ENCODE measurements around the gene MRPL3.
"Not testable (repeated sequence)": the region's sequence is repeated elsewhere in the genome, so short reads cannot be mapped to it uniquely, and the experiment has no call there.

The MRPL3 gene

GRCh38 chr3:131494706-131495105 is 8.1 kb downstream of the MRPL3 start:
- H3K27me3 ChIP-seq (ENCODE audit: insufficient read depth, low read length): no peaks in the 10 kb centered on the region
- WGBS: no CpG with 5 or more reads among the region's 1 CpG
- no peaks in the 10 kb centered on the region; the same call in 1 of the 2 replicates for H3K4me1 ChIP-seq (ENCODE audit: insufficient read depth, low read length)
- H3K36me3 ChIP-seq (ENCODE audit: insufficient read depth, low read length): peaks cover 98% of the 10 kb centered on the region
- H3K4me3 ChIP-seq (ENCODE audit: low read length): no peak overlapping the region
- H3K27ac ChIP-seq (ENCODE audit: low read depth, low read length): no peak overlapping the region
- H3K9me3 ChIP-seq (ENCODE audit: insufficient read depth, low read depth, low read length): no peaks in the 10 kb centered on the region
- no peak overlapping the region; the same call in 1 of the 2 replicates for H3K9ac ChIP-seq (ENCODE audit: low read depth, low read length)

GRCh38 chr3:131491775-131492174 is 11.0 kb downstream of the MRPL3 start:
- Histone ChIP-seq H3K4me1 (ENCODE audit: insufficient read depth, low read length) (no peaks in the 10 kb centered on the region; the same call in 1 of the 2 replicates), H3K9me3 (ENCODE audit: insufficient read depth, low read depth, low read length) (no peaks in the 10 kb centered on the region), H3K4me3 (ENCODE audit: low read length) (no peak overlapping the region), H3K27ac (ENCODE audit: low read depth, low read length) (no peak overlapping the region), H3K36me3 (ENCODE audit: insufficient read depth, low read length) (peaks cover 98% of the 10 kb centered on the region), H3K9ac (ENCODE audit: low read depth, low read length) (no peak overlapping the region), H3K27me3 (ENCODE audit: insufficient read depth, low read length) (no peaks in the 10 kb centered on the region)
- 96% methylated on average over 2 of the region's 2 CpGs for WGBS

- 88% methylated on average over 2 of the region's 2 CpGs for WGBS
These were observed 11.7 kb downstream of the MRPL3 start for GRCh38 chr3:131491084-131491483.

GRCh38 chr3:131486545-131486944 is 16.2 kb downstream of the MRPL3 start:
- not testable (repeated sequence) for H3K27ac ChIP-seq (ENCODE audit: low read depth, low read length); H3K27me3 ChIP-seq (ENCODE audit: insufficient read depth, low read length); H3K4me3 ChIP-seq (ENCODE audit: low read length); H3K9me3 ChIP-seq (ENCODE audit: insufficient read depth, low read depth, low read length); H3K9ac ChIP-seq (ENCODE audit: low read depth, low read length); H3K4me1 ChIP-seq (ENCODE audit: insufficient read depth, low read length)
- 100% methylated on average over 2 of the region's 3 CpGs for WGBS
- peaks cover 85% of the 10 kb centered on the region for H3K36me3 ChIP-seq (ENCODE audit: insufficient read depth, low read length)

More at GRCh38 chr3:131491084-131491483, 11.7 kb downstream of the MRPL3 start:
- H3K4me3 ChIP-seq (ENCODE audit: low read length): no peak overlapping the region
- peaks cover 92% of the 10 kb centered on the region for H3K36me3 ChIP-seq (ENCODE audit: insufficient read depth, low read length)
- H3K27me3 ChIP-seq (ENCODE audit: insufficient read depth, low read length): no peaks in the 10 kb centered on the region
- H3K4me1 ChIP-seq (ENCODE audit: insufficient read depth, low read length): no peaks in the 10 kb centered on the region; the same call in 1 of the 2 replicates
- H3K9me3 ChIP-seq (ENCODE audit: insufficient read depth, low read depth, low read length): no peaks in the 10 kb centered on the region
- no peak overlapping the region for H3K27ac ChIP-seq (ENCODE audit: low read depth, low read length)
- H3K9ac ChIP-seq (ENCODE audit: low read depth, low read length): no peak overlapping the region

- H3K4me3 ChIP-seq (ENCODE audit: low read length): no peak overlapping the region
- no peaks in the 10 kb centered on the region for H3K4me1 ChIP-seq (ENCODE audit: insufficient read depth, low read length)
- no peak overlapping the region for H3K9ac ChIP-seq (ENCODE audit: low read depth, low read length)
- WGBS: no CpG with 5 or more reads among the region's 1 CpG
- peaks cover 85% of the 10 kb centered on the region for H3K36me3 ChIP-seq (ENCODE audit: insufficient read depth, low read length)
- H3K27me3 ChIP-seq (ENCODE audit: insufficient read depth, low read length): no peaks in the 10 kb centered on the region
- H3K9me3 ChIP-seq (ENCODE audit: insufficient read depth, low read depth, low read length): no peaks in the 10 kb centered on the region
- H3K27ac ChIP-seq (ENCODE audit: low read depth, low read length): peak overlapping the region; percentile 22; the same call in 1 of the 2 replicates
These were observed 17.7 kb downstream of the MRPL3 start for GRCh38 chr3:131485119-131485518.

GRCh38 chr3:131484496-131485111 is 18.2 kb downstream of the MRPL3 start:
- H3K9ac ChIP-seq (ENCODE audit: low read depth, low read length): no peak overlapping the region
- 91% methylated on average over 3 of the region's 4 CpGs for WGBS
- peak overlapping the region; percentile 22; the same call in 1 of the 2 replicates for H3K27ac ChIP-seq (ENCODE audit: low read depth, low read length)
- H3K36me3 ChIP-seq (ENCODE audit: insufficient read depth, low read length): peaks cover 85% of the 10 kb centered on the region
- H3K4me3 ChIP-seq (ENCODE audit: low read length): no peak overlapping the region
- H3K4me1 ChIP-seq (ENCODE audit: insufficient read depth, low read length): no peaks in the 10 kb centered on the region
- H3K27me3 ChIP-seq (ENCODE audit: insufficient read depth, low read length): no peaks in the 10 kb centered on the region
- no peaks in the 10 kb centered on the region for H3K9me3 ChIP-seq (ENCODE audit: insufficient read depth, low read depth, low read length)

- H3K9ac ChIP-seq (ENCODE audit: low read depth, low read length): no peak overlapping the region
- no peak overlapping the region for H3K4me3 ChIP-seq (ENCODE audit: low read length)
- H3K27ac ChIP-seq (ENCODE audit: low read depth, low read length): no peak overlapping the region
- H3K9me3 ChIP-seq (ENCODE audit: insufficient read depth, low read depth, low read length): no peaks in the 10 kb centered on the region
- H3K36me3 ChIP-seq (ENCODE audit: insufficient read depth, low read length): peaks cover 75% of the 10 kb centered on the region
- 97% methylated on average over 2 of the region's 2 CpGs for WGBS
- H3K4me1 ChIP-seq (ENCODE audit: insufficient read depth, low read length): no peaks in the 10 kb centered on the region
- no peaks in the 10 kb centered on the region for H3K27me3 ChIP-seq (ENCODE audit: insufficient read depth, low read length)
These were observed 22.7 kb downstream of the MRPL3 start for GRCh38 chr3:131480116-131480515.

- H3K9me3 ChIP-seq (ENCODE audit: insufficient read depth, low read depth, low read length): no peaks in the 10 kb centered on the region
- H3K27me3 ChIP-seq (ENCODE audit: insufficient read depth, low read length): no peaks in the 10 kb centered on the region
- no peak overlapping the region for H3K4me3 ChIP-seq (ENCODE audit: low read length)
- no peak overlapping the region for H3K9ac ChIP-seq (ENCODE audit: low read depth, low read length)
- no peaks in the 10 kb centered on the region; the same call in 1 of the 2 replicates for H3K4me1 ChIP-seq (ENCODE audit: insufficient read depth, low read length)
- no peak overlapping the region for H3K27ac ChIP-seq (ENCODE audit: low read depth, low read length)
- peaks cover 61% of the 10 kb centered on the region for H3K36me3 ChIP-seq (ENCODE audit: insufficient read depth, low read length)
- 97% methylated on average over 2 of the region's 3 CpGs for WGBS
These were observed 25.0 kb downstream of the MRPL3 start for GRCh38 chr3:131477813-131478212.

- Histone ChIP-seq H3K27me3 (ENCODE audit: insufficient read depth, low read length) (no peaks in the 10 kb centered on the region), H3K9ac (ENCODE audit: low read depth, low read length) (no peak overlapping the region), H3K4me3 (ENCODE audit: low read length) (no peak overlapping the region), H3K4me1 (ENCODE audit: insufficient read depth, low read length) (no peaks in the 10 kb centered on the region; the same call in 1 of the 2 replicates), H3K9me3 (ENCODE audit: insufficient read depth, low read depth, low read length) (no peaks in the 10 kb centered on the region), H3K27ac (ENCODE audit: low read depth, low read length) (no peak overlapping the region), H3K36me3 (ENCODE audit: insufficient read depth, low read length) (peaks cover 63% of the 10 kb centered on the region)
These were observed 28.7 kb downstream of the MRPL3 start for GRCh38 chr3:131474115-131474514.

GRCh38 chr3:131470377-131470776 is 32.4 kb downstream of the MRPL3 start:
- Histone ChIP-seq H3K27me3 (ENCODE audit: insufficient read depth, low read length) (no peaks in the 10 kb centered on the region), H3K4me1 (ENCODE audit: insufficient read depth, low read length) (no peaks in the 10 kb centered on the region; the same call in 1 of the 2 replicates), H3K27ac (ENCODE audit: low read depth, low read length) (no peak overlapping the region), H3K9me3 (ENCODE audit: insufficient read depth, low read depth, low read length) (no peaks in the 10 kb centered on the region), H3K36me3 (ENCODE audit: insufficient read depth, low read length) (peaks cover 83% of the 10 kb centered on the region), H3K9ac (ENCODE audit: low read depth, low read length) (no peak overlapping the region), H3K4me3 (ENCODE audit: low read length) (no peak overlapping the region)
- WGBS: 98% methylated on average over 2 of the region's 2 CpGs

- Histone ChIP-seq H3K4me3 (ENCODE audit: low read length) (no peak overlapping the region), H3K9me3 (ENCODE audit: insufficient read depth, low read depth, low read length) (no peaks in the 10 kb centered on the region), H3K9ac (ENCODE audit: low read depth, low read length) (no peak overlapping the region), H3K4me1 (ENCODE audit: insufficient read depth, low read length) (no peaks in the 10 kb centered on the region), H3K27me3 (ENCODE audit: insufficient read depth, low read length) (no peaks in the 10 kb centered on the region), H3K27ac (ENCODE audit: low read depth, low read length) (no peak overlapping the region), H3K36me3 (ENCODE audit: insufficient read depth, low read length) (peaks cover 47% of the 10 kb centered on the region)
- 90% methylated on average over 3 of the region's 3 CpGs for WGBS
These were observed 44.1 kb downstream of the MRPL3 start for GRCh38 chr3:131458653-131459052.

- H3K4me1 ChIP-seq (ENCODE audit: insufficient read depth, low read length): no peaks in the 10 kb centered on the region
- H3K9ac ChIP-seq (ENCODE audit: low read depth, low read length): no peak overlapping the region
- H3K9me3 ChIP-seq (ENCODE audit: insufficient read depth, low read depth, low read length): no peaks in the 10 kb centered on the region
- H3K36me3 ChIP-seq (ENCODE audit: insufficient read depth, low read length): peaks cover 33% of the 10 kb centered on the region
- no peaks in the 10 kb centered on the region for H3K27me3 ChIP-seq (ENCODE audit: insufficient read depth, low read length)
- no peak overlapping the region for H3K4me3 ChIP-seq (ENCODE audit: low read length)
- no peak overlapping the region for H3K27ac ChIP-seq (ENCODE audit: low read depth, low read length)
- WGBS: 89% methylated on average over 1 of the region's 1 CpG
These were observed 45.6 kb downstream of the MRPL3 start for GRCh38 chr3:131457220-131457619.
